IMR-90 (cell line): Measurements from ENCODE around the gene ANTXR1. TPM values are rescaled to one million over a fixed set of nuclear protein-coding genes. Genes with fewer than 3 reads are reported as not detected.
A peak's percentile ranks its signal among the peaks of the same experiment; 100 is the strongest.

Experiments used
- ATAC-seq: fragments of 200-7000 bp; cut with Tn5 transposase; 2 replicates; pipeline ENCODE4 v1.9.1; 2020; ENCODE audit warnings: low read depth, mild to moderate bottlenecking, moderate library complexity
- BruUV-seq: library from RNA; stranded (reverse); fragments of 400-500 nt; replicated peaks from 2 replicates; lab custom pipeline; 2021; lab: Mats Ljungman, UMichigan
- CTCF ChIA-PET: fragments of 300-600 bp; formaldehyde crosslinking; extraction: SDS; loops from one replicate; lab custom pipeline; 2021; ENCODE audit warnings: antibody characterized with exemption; lab: Yijun Ruan, JAX
- POLR2A ChIA-PET: fragments of 300-600 bp; sonication (Branson Sonifier 250); formaldehyde crosslinking; loops from one replicate; lab custom pipeline; 2022; ENCODE audit warnings: antibody characterized with exemption; ENCODE audit not compliant: unreplicated experiment; lab: Charles Lee
- DNase-seq: peaks from one replicate; pipeline ENCODE4 v3.0.0; 2013
- H2AFZ ChIP-seq: replicated peaks from 2 replicates; pipeline ENCODE3; 2013; ENCODE audit warnings: low read length, mild to moderate bottlenecking; ENCODE audit not compliant: poor library complexity
- H2AK5ac ChIP-seq: 2 replicates; pipeline ENCODE4 v1.6.1; 2013; ENCODE audit warnings: low read depth, low read length, inconsistent platforms
- H2AK9ac ChIP-seq: replicated peaks from 2 replicates; pipeline ENCODE3; 2013; ENCODE audit warnings: mild to moderate bottlenecking, low read depth, low read length, moderate library complexity; ENCODE audit not compliant: poor library complexity
- H2BK120ac ChIP-seq: 2 replicates; pipeline ENCODE4 v1.6.1; 2013; ENCODE audit warnings: low read depth, low read length, inconsistent platforms
- H2BK15ac ChIP-seq: 3 replicates; pipeline ENCODE4 v1.6.1; 2013; ENCODE audit warnings: low read depth, low read length, inconsistent platforms
- H2BK20ac ChIP-seq: 2 replicates; pipeline ENCODE4 v1.6.1; 2013; ENCODE audit warnings: low read depth, mild to moderate bottlenecking, inconsistent platforms, low read length, moderate library complexity
- H2BK5ac ChIP-seq: 2 replicates; pipeline ENCODE4 v1.6.1; 2013; ENCODE audit warnings: mild to moderate bottlenecking, low read depth, low read length, inconsistent platforms; ENCODE audit not compliant: poor library complexity, severe bottlenecking
- H3K14ac ChIP-seq: replicated peaks from 2 replicates; pipeline ENCODE4 v1.6.1; 2013; ENCODE audit warnings: low read depth, low read length, inconsistent platforms
- H3K18ac ChIP-seq: 2 replicates; pipeline ENCODE4 v1.6.1; 2013; ENCODE audit warnings: low read depth, low read length, control low read depth
- H3K23ac ChIP-seq: 2 replicates; pipeline ENCODE4 v1.6.1; 2013; ENCODE audit warnings: low read depth, low read length, inconsistent platforms
- H3K27ac ChIP-seq: 2 replicates; pipeline ENCODE4 v1.5.1; 2013; ENCODE audit warnings: mild to moderate bottlenecking, control low read depth, low read length; ENCODE audit not compliant: insufficient read depth
- H3K27me3 ChIP-seq: 2 replicates; pipeline ENCODE4 v1.6.1; 2013; ENCODE audit warnings: low read length; ENCODE audit not compliant: control insufficient read depth, insufficient read depth
- H3K36me3 ChIP-seq: 2 replicates; pipeline ENCODE4 v1.6.1; 2013; ENCODE audit warnings: low read length, mixed read lengths; ENCODE audit not compliant: control insufficient read depth, insufficient read depth
- H3K4ac ChIP-seq: 2 replicates; pipeline ENCODE4 v1.6.1; 2013; ENCODE audit warnings: low read depth, low read length, inconsistent platforms
- H3K4me1 ChIP-seq: 2 replicates; pipeline ENCODE4 v1.6.1; 2013; ENCODE audit warnings: low read length, mixed read lengths; ENCODE audit not compliant: control insufficient read depth, insufficient read depth
- H3K4me2 ChIP-seq: 2 replicates; pipeline ENCODE4 v1.6.1; 2013; ENCODE audit warnings: low read depth, mild to moderate bottlenecking, control low read depth, low read length, moderate library complexity
- H3K4me3 ChIP-seq: 2 replicates; pipeline ENCODE4 v1.5.1; 2013; ENCODE audit warnings: low read depth, mild to moderate bottlenecking, control low read depth, low read length, moderate library complexity; ENCODE audit not compliant: insufficient read depth
- H3K56ac ChIP-seq: 2 replicates; pipeline ENCODE4 v1.6.1; 2013; ENCODE audit warnings: low read length, inconsistent platforms; ENCODE audit not compliant: insufficient read depth; ENCODE audit errors: extremely low read depth
- H3K79me1 ChIP-seq, 2 experiments: 2 replicates each; pipeline ENCODE4 v1.6.1; 2013; ENCODE audit warnings: low read length in 2 of 2, inconsistent platforms in 1 of 2, low read depth in 1 of 2
- H3K9ac ChIP-seq: 2 replicates; pipeline ENCODE4 v1.6.1; 2013; ENCODE audit warnings: low read depth, low read length, control low read depth
- H3K9me1 ChIP-seq: 2 replicates; pipeline ENCODE4 v1.6.1; 2013; ENCODE audit warnings: low read length, inconsistent platforms; ENCODE audit not compliant: insufficient read depth
- H3K9me3 ChIP-seq: 2 replicates; pipeline ENCODE4 v1.6.1; 2013; ENCODE audit warnings: low read length; ENCODE audit not compliant: control insufficient read depth, insufficient read depth
- H4K20me1 ChIP-seq: 2 replicates; pipeline ENCODE4 v1.6.1; 2013; ENCODE audit warnings: low read length, inconsistent platforms; ENCODE audit not compliant: insufficient read depth
- H4K5ac ChIP-seq: 2 replicates; pipeline ENCODE4 v1.6.1; 2013; ENCODE audit warnings: mild to moderate bottlenecking, low read depth, low read length, control low read depth
- H4K8ac ChIP-seq, 2 experiments: 2 replicates each; pipeline ENCODE4 v1.6.1; 2013; ENCODE audit warnings: low read depth in 2 of 2, low read length in 2 of 2, control low read depth in 1 of 2, inconsistent platforms in 1 of 2
- H4K91ac ChIP-seq: 2 replicates; pipeline ENCODE4 v1.6.1; 2013; ENCODE audit warnings: low read depth, low read length, inconsistent platforms; ENCODE audit not compliant: insufficient read depth
- CHD1 ChIP-seq: IDR thresholded peaks from 2 replicates; pipeline ENCODE4 v1.6.1; 2012; ENCODE audit warnings: low read depth, low read length, improper control_type of control experiment
- MAFK ChIP-seq: IDR thresholded peaks from 2 replicates; pipeline ENCODE4 v1.6.1; 2012; ENCODE audit warnings: low read depth, low read length, improper control_type of control experiment
- MAZ ChIP-seq: IDR thresholded peaks from 2 replicates; pipeline ENCODE4 v1.6.1; 2012; ENCODE audit warnings: low read depth, mild to moderate bottlenecking, low read length, improper control_type of control experiment, moderate library complexity, borderline replicate concordance
- POLR2A ChIP-seq: IDR thresholded peaks from 2 replicates; pipeline ENCODE4 v1.6.1; 2012; ENCODE audit warnings: mild to moderate bottlenecking, low read depth, low read length
- RAD21 ChIP-seq: IDR thresholded peaks from 2 replicates; pipeline ENCODE4 v1.6.1; 2012; ENCODE audit warnings: low read length, improper control_type of control experiment
- RCOR1 ChIP-seq: IDR thresholded peaks from 2 replicates; pipeline ENCODE4 v1.6.1; 2012; ENCODE audit warnings: mild to moderate bottlenecking, low read length, improper control_type of control experiment; ENCODE audit not compliant: insufficient replicate concordance
- RFX5 ChIP-seq: IDR thresholded peaks from 2 replicates; pipeline ENCODE4 v1.8.0; 2012; ENCODE audit warnings: low read depth, mild to moderate bottlenecking, low read length, moderate library complexity
- WGBS, 2 experiments: methylation state at CpG; one replicate each; pipeline versions ENCODE4 v1.1.5 to v1.1.7; 2013; ENCODE audit warnings: missing lambda C conversion rate in 2 of 2; ENCODE audit not compliant: insufficient read length in 1 of 2; ENCODE audit errors: extremely low coverage in 2 of 2; 5-methylcytosine and 5-hydroxymethylcytosine counted together
- dilution Hi-C: fragments of 300-500 bp; cut with HindIII; formaldehyde crosslinking; loops from one replicate; pipeline ENCODE4 v1.14.3; 2018; ENCODE audit warnings: low sequenced_read_pairs; ENCODE audit not compliant: unreplicated experiment
- in situ Hi-C: fragments of 300-500 bp; cut with MboI; formaldehyde crosslinking; loops from 3 replicates; pipeline ENCODE4 v1.14.3; 2019; ENCODE audit warnings: low sequenced_read_pairs, inconsistent platforms, mixed read lengths
- intact Hi-C: fragments of 100-400 bp; cut with micrococcal nuclease; formaldehyde crosslinking; loops from 2 replicates; pipeline ENCODE4 v1.10.0; 2022
- polyA plus RNA-seq, 3 experiments: library from polyadenylated mRNA; depleted of rRNA; stranded (reverse); fragments of >200 nt; gene quantifications; 2 replicates each; pipeline ENCODE4 v1.2.3, GENCODE V29; 2012; ENCODE audit warnings: low replicate concordance in 1 of 3
- total RNA-seq: library from RNA; depleted of rRNA; stranded (reverse); fragments of >200 nt; gene quantifications from 2 replicates; pipeline ENCODE4 v1.2.3, GENCODE V29; 2012
- TF ChIP-seq, protein P1 (sequence below): conservative IDR thresholded peaks from 2 replicates; pipeline ENCODE4 v1.5.1; 2012; ENCODE audit warnings: mild to moderate bottlenecking, low read depth, low read length, improper control_type of control experiment
- TF ChIP-seq, protein P2 (sequence below): fragments of 150-350 bp; IDR thresholded peaks from 2 replicates; pipeline ENCODE4 v1.6.1; 2017; ENCODE audit warnings: mild to moderate bottlenecking, antibody characterized with exemption, low read length, low read depth

The ANTXR1 gene
- total and polyA plus RNA-seq, 2 of the 4 experiments (the other 2 are of a cell fraction), result 27.2 to 36.9 TPM

DNA sequence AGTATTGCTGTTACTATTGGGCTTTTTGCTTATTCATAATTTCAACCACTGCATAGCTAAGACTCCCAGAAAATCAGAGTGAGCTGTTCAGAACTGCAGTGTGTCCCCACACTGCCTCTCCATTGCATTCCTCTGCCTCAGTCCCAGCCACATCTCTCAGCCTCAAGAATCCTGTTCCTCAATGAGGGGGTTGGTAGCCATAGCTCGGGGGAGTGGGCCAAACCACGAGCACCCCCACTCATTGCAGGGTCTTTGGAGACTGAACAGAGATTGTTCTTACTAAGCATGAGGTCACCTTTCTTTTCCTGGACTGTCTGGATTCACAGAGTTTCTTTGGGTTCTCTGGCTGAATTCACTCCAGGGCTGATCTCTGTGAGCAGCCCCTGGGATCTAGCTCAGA is 213.0 kb downstream of the ANTXR1 start:
- Histone ChIP-seq H2AFZ (peak overlapping the region; percentile 10), H3K79me1 (peaks cover 13 to 49% of the 10 kb centered on the region in 2 experiments), H2BK20ac (peak overlapping the region; percentile 70; the same call in 1 of the 2 replicates), H2BK120ac (peak overlapping the region; percentile 82), H3K9me1 (peaks cover 21% of the 10 kb centered on the region), H2AK5ac (peak overlapping the region; percentile 88), H3K23ac (peak overlapping the region; percentile 30), H3K27ac (peak overlapping the region; percentile 19), H3K4me1 (peaks cover 27% of the 10 kb centered on the region), H4K8ac (peak overlapping the region; percentile 60 to 75; a peak in 3 of 4 replicates), H2AK9ac (no peak overlapping the region), H3K18ac (peak overlapping the region; percentile 71; the same call in 1 of the 2 replicates), H3K4ac (peak overlapping the region; percentile 89), H3K27me3 (no peaks in the 10 kb centered on the region), H2BK5ac (peak overlapping the region; percentile 68), H4K5ac (peak overlapping the region; percentile 68; the same call in 1 of the 2 replicates), H3K4me3 (no peak overlapping the region), H3K36me3 (peaks cover 21% of the 10 kb centered on the region), H3K9ac (no peak overlapping the region), H3K14ac (peak overlapping the region; percentile 91), H3K9me3 (no peaks in the 10 kb centered on the region), H3K4me2 (no peak overlapping the region), H2BK15ac (peak overlapping the region; percentile 62; the same call in 1 of the 3 replicates), H3K56ac (no peak overlapping the region; the same call in 1 of the 2 replicates), H4K91ac (peak overlapping the region; percentile 74), H4K20me1 (no peaks in the 10 kb centered on the region; the same call in 1 of the 2 replicates)
- POLR2A ChIA-PET, result no interaction called here
- TF ChIP-seq CHD1 (no peak), POLR2A (no peak), RAD21 (no peak), MAZ (no peak), RCOR1 (no peak), MAFK (no peak), RFX5 (no peak)
- TF ChIP-seq, protein P1, sequence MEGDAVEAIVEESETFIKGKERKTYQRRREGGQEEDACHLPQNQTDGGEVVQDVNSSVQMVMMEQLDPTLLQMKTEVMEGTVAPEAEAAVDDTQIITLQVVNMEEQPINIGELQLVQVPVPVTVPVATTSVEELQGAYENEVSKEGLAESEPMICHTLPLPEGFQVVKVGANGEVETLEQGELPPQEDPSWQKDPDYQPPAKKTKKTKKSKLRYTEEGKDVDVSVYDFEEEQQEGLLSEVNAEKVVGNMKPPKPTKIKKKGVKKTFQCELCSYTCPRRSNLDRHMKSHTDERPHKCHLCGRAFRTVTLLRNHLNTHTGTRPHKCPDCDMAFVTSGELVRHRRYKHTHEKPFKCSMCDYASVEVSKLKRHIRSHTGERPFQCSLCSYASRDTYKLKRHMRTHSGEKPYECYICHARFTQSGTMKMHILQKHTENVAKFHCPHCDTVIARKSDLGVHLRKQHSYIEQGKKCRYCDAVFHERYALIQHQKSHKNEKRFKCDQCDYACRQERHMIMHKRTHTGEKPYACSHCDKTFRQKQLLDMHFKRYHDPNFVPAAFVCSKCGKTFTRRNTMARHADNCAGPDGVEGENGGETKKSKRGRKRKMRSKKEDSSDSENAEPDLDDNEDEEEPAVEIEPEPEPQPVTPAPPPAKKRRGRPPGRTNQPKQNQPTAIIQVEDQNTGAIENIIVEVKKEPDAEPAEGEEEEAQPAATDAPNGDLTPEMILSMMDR, result no peak
- TF ChIP-seq, protein P2, sequence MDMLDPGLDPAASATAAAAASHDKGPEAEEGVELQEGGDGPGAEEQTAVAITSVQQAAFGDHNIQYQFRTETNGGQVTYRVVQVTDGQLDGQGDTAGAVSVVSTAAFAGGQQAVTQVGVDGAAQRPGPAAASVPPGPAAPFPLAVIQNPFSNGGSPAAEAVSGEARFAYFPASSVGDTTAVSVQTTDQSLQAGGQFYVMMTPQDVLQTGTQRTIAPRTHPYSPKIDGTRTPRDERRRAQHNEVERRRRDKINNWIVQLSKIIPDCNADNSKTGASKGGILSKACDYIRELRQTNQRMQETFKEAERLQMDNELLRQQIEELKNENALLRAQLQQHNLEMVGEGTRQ, result no peak
- intact Hi-C loops (no loop called here), in situ Hi-C loops (no loop called here), dilution Hi-C loops (no loop called here)
- no TSS peak for BruUV-seq
- ATAC-seq (peak; percentile 22; the same call in 1 of the 2 replicates), DNase-seq (peak; percentile 67)
- no CpG with 5 or more reads among the region's 2 CpGs for WGBS, 2 experiments
- CTCF ChIA-PET, result interaction anchor here (0.7 kb wide), 1 partner anchor 282 kb away, joined by 3 read pairs; no protein-coding TSS in a partner anchor
